IPS-20b (cell line): Measurements from ENCODE around the gene COL4A5.

Experiments used
- H3K27ac ChIP-seq: one replicate; pipeline ENCODE4 v1.5.1; 2013; ENCODE audit warnings: low read length
- H3K27me3 ChIP-seq: 2 replicates; pipeline ENCODE4 v1.6.1; 2013; ENCODE audit warnings: mild to moderate bottlenecking, low read length, inconsistent platforms; ENCODE audit not compliant: insufficient read depth
- H3K36me3 ChIP-seq: 2 replicates; pipeline ENCODE4 v1.6.1; 2013; ENCODE audit warnings: low read depth, mild to moderate bottlenecking, inconsistent platforms, low read length, moderate library complexity; ENCODE audit not compliant: insufficient read depth
- H3K4me1 ChIP-seq: 2 replicates; pipeline ENCODE4 v1.6.1; 2013; ENCODE audit warnings: mild to moderate bottlenecking, control low read depth, inconsistent platforms, low read length, moderate library complexity; ENCODE audit not compliant: insufficient read depth
- H3K4me3 ChIP-seq: 2 replicates; pipeline ENCODE4 v1.5.1; 2013; ENCODE audit warnings: mild to moderate bottlenecking, low read length, inconsistent platforms
- H3K9ac ChIP-seq: 2 replicates; pipeline ENCODE4 v1.6.1; 2013; ENCODE audit warnings: low read depth, mild to moderate bottlenecking, inconsistent platforms, low read length, moderate library complexity
- H3K9me3 ChIP-seq: 2 replicates; pipeline ENCODE4 v1.6.1; 2013; ENCODE audit warnings: mild to moderate bottlenecking, low read depth, low read length, inconsistent platforms; ENCODE audit not compliant: insufficient read depth

COL4A5 gene

GRCh38 chrX:108420481-108420880 is 19.2 kb upstream of the COL4A5 start:
- Histone ChIP-seq H3K27ac (no peak overlapping the region), H3K4me1 (peaks cover 14% of the 10 kb centered on the region), H3K9me3 (no peaks in the 10 kb centered on the region), H3K27me3 (no peaks in the 10 kb centered on the region), H3K36me3 (no peaks in the 10 kb centered on the region), H3K9ac (no peak overlapping the region), H3K4me3 (no peak overlapping the region)

DNA sequence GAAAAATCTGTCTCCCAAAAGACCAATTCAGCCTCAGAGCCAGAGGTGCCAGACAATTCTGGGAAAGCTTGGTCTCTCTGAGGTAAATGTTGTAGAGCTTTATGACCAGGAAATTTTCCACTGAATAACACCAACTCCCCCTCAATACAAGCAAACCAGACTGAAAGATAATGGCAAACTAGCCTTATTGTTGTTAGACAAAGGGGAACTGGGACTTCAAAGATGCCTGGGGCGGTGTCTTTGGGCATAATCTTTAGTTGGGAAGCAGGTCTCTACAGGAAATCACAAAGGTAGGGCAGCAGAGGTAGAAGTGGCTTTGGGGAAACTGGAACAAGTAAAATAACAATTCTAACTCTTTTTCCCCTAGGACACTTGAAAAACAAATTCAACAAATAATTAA is 13.4 kb upstream of the COL4A5 start:
- no peak overlapping the region for H3K27ac ChIP-seq
- H3K9ac ChIP-seq, result no peak overlapping the region
- H3K4me1 ChIP-seq, result peaks cover 11% of the 10 kb centered on the region; the same call in 1 of the 2 replicates
- no peaks in the 10 kb centered on the region for H3K9me3 ChIP-seq
- no peaks in the 10 kb centered on the region for H3K27me3 ChIP-seq
- peak overlapping the region; percentile 9; the same call in 1 of the 2 replicates for H3K4me3 ChIP-seq
- no peaks in the 10 kb centered on the region for H3K36me3 ChIP-seq

DNA sequence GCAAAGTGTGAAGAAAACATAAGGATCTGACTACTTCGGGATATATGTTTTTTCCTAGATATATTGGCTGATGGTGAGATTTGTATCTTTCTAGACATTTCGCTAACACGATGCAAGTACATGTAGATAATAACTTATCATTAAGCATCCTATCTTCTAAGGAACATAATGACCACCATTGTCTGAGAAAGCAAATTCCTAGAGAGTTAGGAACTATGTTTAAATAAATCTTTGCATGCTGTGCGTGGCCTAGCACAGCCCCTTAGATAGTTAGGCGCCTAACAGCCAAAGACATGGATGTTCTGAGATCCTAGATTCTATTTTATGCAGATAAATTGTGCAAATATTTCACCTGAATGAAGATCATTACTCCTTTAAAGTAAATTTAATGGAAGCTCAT is 4.4 kb upstream of the COL4A5 start:
- H3K4me3 ChIP-seq, result no peak overlapping the region
- peaks cover 3% of the 10 kb centered on the region; the same call in 1 of the 2 replicates for H3K4me1 ChIP-seq
- peaks cover 11% of the 10 kb centered on the region; the same call in 1 of the 2 replicates for H3K27me3 ChIP-seq
- no peaks in the 10 kb centered on the region for H3K36me3 ChIP-seq
- H3K9me3 ChIP-seq, result no peaks in the 10 kb centered on the region
- no peak overlapping the region for H3K27ac ChIP-seq
- H3K9ac ChIP-seq, result no peak overlapping the region

DNA sequence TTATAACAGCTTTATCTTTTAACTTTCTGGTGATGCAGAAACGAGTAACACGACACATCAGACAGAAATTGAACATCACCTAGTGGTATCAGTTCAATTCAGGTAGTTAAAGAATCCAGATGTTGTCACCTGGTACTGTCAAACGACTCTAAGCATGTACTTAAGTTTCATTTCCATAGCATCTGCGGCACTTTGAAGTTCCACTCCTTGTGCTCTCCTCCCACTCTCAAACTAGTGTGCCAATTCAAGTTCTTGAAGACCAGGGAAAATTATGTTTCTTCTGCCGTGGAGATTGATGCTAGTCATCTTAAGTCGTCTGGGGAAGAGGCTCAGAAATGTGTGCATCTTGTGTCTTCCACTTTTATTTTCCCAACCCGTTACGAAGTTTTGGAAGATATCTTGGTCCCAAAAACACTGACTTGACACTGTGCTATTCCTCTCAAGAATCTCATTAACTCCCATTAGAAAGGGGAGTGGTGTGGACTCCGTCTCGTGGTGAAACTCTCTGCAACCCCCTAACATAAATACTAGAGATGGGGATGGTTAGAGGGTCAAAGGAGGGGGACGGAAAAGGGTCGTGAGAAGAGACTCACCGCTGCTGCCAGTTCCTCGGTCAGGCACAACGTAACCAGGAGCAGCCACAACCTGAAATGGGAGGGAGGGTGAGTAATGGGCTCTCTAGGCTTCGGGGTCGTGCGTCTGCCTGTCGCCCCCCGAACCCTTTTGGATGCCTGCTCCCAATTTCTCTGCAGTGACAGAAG is 2.1 kb upstream of the COL4A5 start:
- no peak overlapping the region for H3K27ac ChIP-seq
- peak overlapping the region; percentile 76; the same call in 1 of the 2 replicates for H3K9ac ChIP-seq
- H3K9me3 ChIP-seq, result no peaks in the 10 kb centered on the region
- H3K27me3 ChIP-seq, result peaks cover 11% of the 10 kb centered on the region; the same call in 1 of the 2 replicates
- H3K4me1 ChIP-seq, result peaks cover 3% of the 10 kb centered on the region; the same call in 1 of the 2 replicates
- no peaks in the 10 kb centered on the region for H3K36me3 ChIP-seq
- peak overlapping the region; percentile 94 for H3K4me3 ChIP-seq

GRCh38 chrX:108438110-108438623 is 1.5 kb upstream of the COL4A5 start, which contains the start of gene COL4A6:
Gene COL4A6, minus strand, starts transcription at chrX:108438422. Its CDS starts 226 bp downstream, at chrX:108438196.
- Histone ChIP-seq H3K9me3 (no peaks in the 10 kb centered on the region), H3K4me1 (peaks cover 6% of the 10 kb centered on the region; the same call in 1 of the 2 replicates), H3K27me3 (peaks cover 11% of the 10 kb centered on the region; the same call in 1 of the 2 replicates), H3K27ac (no peak within 1 kb of the TSS), H3K4me3 (peak within 1 kb of the TSS; percentile 94), H3K36me3 (no peaks in the 10 kb centered on the region), H3K9ac (peak within 1 kb of the TSS; percentile 87; the same call in 1 of the 2 replicates)

DNA sequence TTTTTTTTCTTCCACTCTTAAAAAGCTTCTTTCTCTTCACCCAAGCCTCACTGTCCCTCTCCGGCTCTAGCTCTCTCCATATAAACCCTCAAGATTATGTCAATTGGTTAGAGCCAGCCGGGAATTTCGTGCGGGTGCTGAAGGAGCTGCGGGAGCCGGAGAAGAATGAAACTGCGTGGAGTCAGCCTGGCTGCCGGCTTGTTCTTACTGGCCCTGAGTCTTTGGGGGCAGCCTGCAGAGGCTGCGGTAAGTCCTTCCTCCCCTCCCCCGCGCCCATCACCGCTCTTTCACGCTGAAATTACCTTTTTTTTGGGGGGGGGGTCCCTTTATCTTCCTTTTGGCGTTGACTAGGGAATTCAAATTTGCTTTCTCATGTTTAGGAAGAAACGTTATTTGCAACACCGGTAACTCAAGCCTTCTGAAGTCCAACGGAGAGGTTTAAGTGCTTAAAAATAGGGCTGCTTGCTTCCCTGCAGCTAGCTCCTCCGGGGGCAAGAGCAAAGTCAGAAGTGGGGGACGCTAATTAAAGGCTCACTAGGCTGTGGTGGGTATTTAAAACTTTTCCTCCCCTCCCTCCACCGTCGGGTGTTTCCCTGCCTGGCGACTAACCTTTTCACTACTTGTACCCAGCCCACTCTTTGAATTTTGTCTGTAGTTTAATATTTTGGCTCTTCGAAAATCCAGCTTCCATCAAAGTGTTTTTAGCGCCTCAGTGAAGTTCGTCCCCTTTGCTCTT is 491 bp downstream of the COL4A5 start:
- H3K27me3 ChIP-seq, result peaks cover 11% of the 10 kb centered on the region; the same call in 1 of the 2 replicates
- no peaks in the 10 kb centered on the region for H3K9me3 ChIP-seq
- peak overlapping the region; percentile 87 for H3K9ac ChIP-seq
- peaks cover 6% of the 10 kb centered on the region; the same call in 1 of the 2 replicates for H3K4me1 ChIP-seq
- peak overlapping the region; percentile 61 for H3K27ac ChIP-seq
- H3K36me3 ChIP-seq, result no peaks in the 10 kb centered on the region
- peak overlapping the region; percentile 94 for H3K4me3 ChIP-seq

DNA sequence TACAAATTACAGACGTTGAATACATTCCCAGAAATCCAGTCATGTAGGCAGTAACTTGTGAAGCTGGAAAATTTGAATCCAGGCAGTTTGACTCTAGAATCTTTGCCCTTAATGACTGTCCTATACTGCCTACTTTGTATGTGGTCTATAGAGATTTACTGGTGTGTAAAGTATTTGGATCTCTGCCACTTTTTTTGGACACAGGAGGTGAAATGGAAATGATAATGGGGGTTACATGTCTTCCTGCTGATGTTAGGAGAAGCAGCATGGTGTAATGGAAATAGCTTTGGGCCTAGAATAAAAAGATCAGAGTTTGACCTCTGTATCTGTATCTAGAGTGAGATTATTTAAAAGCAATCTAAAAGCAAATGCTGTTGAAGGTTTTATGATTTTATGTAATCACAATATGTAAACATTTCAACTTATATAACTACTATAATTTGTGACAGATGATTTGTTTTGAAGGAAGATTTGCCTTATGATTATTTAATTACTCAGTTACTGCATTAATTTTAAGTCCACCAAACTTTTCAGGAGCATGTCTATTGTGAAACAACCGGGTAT is 3.3 kb downstream of the COL4A5 start:
- peak overlapping the region; percentile 94; the same call in 1 of the 2 replicates for H3K4me3 ChIP-seq
- H3K9me3 ChIP-seq, result no peaks in the 10 kb centered on the region
- no peak overlapping the region for H3K9ac ChIP-seq
- H3K4me1 ChIP-seq, result peaks cover 14% of the 10 kb centered on the region; the same call in 1 of the 2 replicates
- no peak overlapping the region for H3K27ac ChIP-seq
- no peaks in the 10 kb centered on the region for H3K27me3 ChIP-seq
- no peaks in the 10 kb centered on the region for H3K36me3 ChIP-seq

GRCh38 chrX:108447303-108447702 is 7.7 kb downstream of the COL4A5 start:
- Histone ChIP-seq H3K9ac (no peak overlapping the region), H3K27me3 (no peaks in the 10 kb centered on the region), H3K36me3 (no peaks in the 10 kb centered on the region), H3K4me1 (peaks cover 11% of the 10 kb centered on the region; the same call in 1 of the 2 replicates), H3K9me3 (no peaks in the 10 kb centered on the region), H3K4me3 (no peak overlapping the region), H3K27ac (no peak overlapping the region)

- no peaks in the 10 kb centered on the region for H3K4me1 ChIP-seq
- H3K27ac ChIP-seq, result no peak overlapping the region
- H3K4me3 ChIP-seq, result no peak overlapping the region
- H3K36me3 ChIP-seq, result no peaks in the 10 kb centered on the region
- no peak overlapping the region for H3K9ac ChIP-seq
- no peaks in the 10 kb centered on the region for H3K27me3 ChIP-seq
- H3K9me3 ChIP-seq, result no peaks in the 10 kb centered on the region
These were observed 14.2 kb downstream of the COL4A5 start for GRCh38 chrX:108453841-108454240.

- Histone ChIP-seq H3K4me1 (no peaks in the 10 kb centered on the region), H3K4me3 (no peak overlapping the region), H3K9me3 (no peaks in the 10 kb centered on the region), H3K36me3 (no peaks in the 10 kb centered on the region), H3K27ac (no peak overlapping the region), H3K9ac (no peak overlapping the region), H3K27me3 (no peaks in the 10 kb centered on the region)
These were observed 17.4 kb downstream of the COL4A5 start for GRCh38 chrX:108456971-108457477.

DNA sequence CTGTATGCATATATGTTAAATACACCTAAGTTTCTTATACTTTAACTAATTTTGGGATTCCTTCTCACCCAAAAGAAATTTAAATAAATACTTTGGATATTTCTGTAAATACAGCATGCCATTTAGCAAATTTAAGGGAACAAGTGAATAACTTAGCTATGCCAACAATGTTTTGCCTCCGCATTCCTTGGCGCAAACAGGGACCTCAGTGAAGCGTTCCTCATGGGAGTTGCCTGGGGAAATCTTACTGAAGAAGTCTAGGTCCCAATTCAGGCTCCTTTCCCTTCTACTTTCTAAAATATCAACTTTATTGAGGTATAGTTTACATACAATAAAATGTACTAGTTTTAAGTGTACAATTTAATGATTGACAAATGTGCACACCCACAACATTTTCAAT is 25.0 kb downstream of the COL4A5 start:
- H3K4me1 ChIP-seq, result peaks cover 4% of the 10 kb centered on the region
- no peak overlapping the region for H3K27ac ChIP-seq
- no peaks in the 10 kb centered on the region for H3K9me3 ChIP-seq
- H3K4me3 ChIP-seq, result no peak overlapping the region
- H3K27me3 ChIP-seq, result no peaks in the 10 kb centered on the region
- H3K9ac ChIP-seq, result no peak overlapping the region
- H3K36me3 ChIP-seq, result no peaks in the 10 kb centered on the region
